PC-3 (cell line): ENCODE results near the gene FLYWCH1. TPM values are rescaled to one million over a fixed set of nuclear protein-coding genes. Genes with fewer than 3 reads are reported as not detected.

ENCODE experiments used
- ATAC-seq: fragments of 200-7000 bp; cut with Tn5 transposase; 2 replicates; pipeline ENCODE4 v1.9.1; 2020; ENCODE audit warnings: mild to moderate bottlenecking, moderate library complexity
- BruUV-seq: library from RNA; stranded (reverse); fragments of 400-500 nt; replicated peaks from 2 replicates; lab custom pipeline; 2021; lab: Mats Ljungman, UMichigan
- CTCF ChIA-PET: fragments of 300-600 bp; sonication (Branson Sonifier 250); formaldehyde crosslinking; loops from one replicate; lab custom pipeline; 2022; ENCODE audit warnings: antibody characterized with exemption; lab: Charles Lee
- POLR2A ChIA-PET: fragments of 300-600 bp; sonication (Branson Sonifier 250); formaldehyde crosslinking; loops from one replicate; lab custom pipeline; 2022; ENCODE audit warnings: antibody characterized with exemption; ENCODE audit not compliant: unreplicated experiment; lab: Charles Lee
- DNase-seq: peaks from one replicate; pipeline ENCODE4 v3.0.0-alpha.2; 2015
- H2AFZ ChIP-seq: fragments of 300-600 bp; sonication (generic); 2 replicates; pipeline ENCODE4 v1.6.0; 2016; ENCODE audit warnings: antibody characterized with exemption, low read length
- H3F3A ChIP-seq: fragments of 300-600 bp; sonication (generic); one replicate; pipeline ENCODE4 v1.6.0; 2017; ENCODE audit warnings: antibody characterized with exemption, low read length, control low read depth, mild to moderate bottlenecking; ENCODE audit not compliant: unreplicated experiment
- H3K27ac ChIP-seq: fragments of 300-600 bp; sonication (generic); 2 replicates; pipeline ENCODE4 v1.5.1; 2016; ENCODE audit warnings: mild to moderate bottlenecking, low read length
- H3K27me3 ChIP-seq: fragments of 300-600 bp; sonication (generic); 2 replicates; pipeline ENCODE4 v1.6.1; 2016; ENCODE audit warnings: low read length, mixed read lengths
- H3K36me3 ChIP-seq: fragments of 300-600 bp; sonication (generic); 2 replicates; pipeline ENCODE4 v1.6.1; 2016; ENCODE audit warnings: low read depth, mixed run types, low read length, mixed read lengths
- H3K4me1 ChIP-seq: fragments of 300-600 bp; sonication (generic); 2 replicates; pipeline ENCODE4 v1.5.1; 2016; ENCODE audit warnings: low read length; ENCODE audit not compliant: insufficient read depth
- H3K4me2 ChIP-seq: fragments of 300-600 bp; sonication (generic); 2 replicates; pipeline ENCODE4 v1.6.0; 2016; ENCODE audit warnings: low read length
- H3K4me3 ChIP-seq: fragments of 300-600 bp; sonication (generic); 2 replicates; pipeline ENCODE4 v1.5.1; 2016; ENCODE audit warnings: mild to moderate bottlenecking, low read length, mixed read lengths
- H3K79me2 ChIP-seq: fragments of 300-600 bp; sonication (generic); 2 replicates; pipeline ENCODE4 v1.6.1; 2017; ENCODE audit warnings: low read length, mixed read lengths
- H3K9ac ChIP-seq: fragments of 300-600 bp; sonication (generic); 2 replicates; pipeline ENCODE4 v1.6.0; 2016; ENCODE audit warnings: mild to moderate bottlenecking, low read length
- H3K9me2 ChIP-seq: fragments of 300-600 bp; sonication (generic); replicated peaks from 2 replicates; pipeline ENCODE4 v1.6.1; 2016; ENCODE audit warnings: mixed run types, low read length, mixed read lengths
- H3K9me3 ChIP-seq: fragments of 300-600 bp; sonication (generic); 2 replicates; pipeline ENCODE4 v1.6.1; 2016; ENCODE audit warnings: low read length, mixed read lengths
- H4K20me1 ChIP-seq: fragments of 300-600 bp; sonication (generic); 2 replicates; pipeline ENCODE4 v1.6.1; 2016; ENCODE audit warnings: low read length, mixed read lengths
- CTCF ChIP-seq: fragments of 300-600 bp; sonication (generic); conservative IDR thresholded peaks from 2 replicates; pipeline ENCODE4 v1.5.1; 2017; ENCODE audit warnings: antibody characterized with exemption, low read depth, mild to moderate bottlenecking, low read length
- EZH2 ChIP-seq: fragments of 300-600 bp; sonication (generic); IDR thresholded peaks from one replicate; pipeline ENCODE4 v1.6.1; 2017; ENCODE audit warnings: antibody characterized with exemption, mild to moderate bottlenecking, low read length; ENCODE audit not compliant: unreplicated experiment
- EZH2phosphoT487 ChIP-seq: fragments of 300-600 bp; sonication (generic); IDR thresholded peaks from 2 replicates; pipeline ENCODE4 v1.6.1; 2018; ENCODE audit warnings: mild to moderate bottlenecking, antibody characterized with exemption, low read length, borderline replicate concordance
- intact Hi-C: fragments of 100-400 bp; cut with micrococcal nuclease; formaldehyde crosslinking; loops from 2 replicates; pipeline ENCODE4 v1.9.0; 2023
- total RNA-seq: library from RNA; depleted of rRNA; stranded (reverse); fragments of >200 nt; gene quantifications from 2 replicates; pipeline ENCODE4 v1.2.3, GENCODE V29; 2014

FLYWCH1 gene
- total RNA-seq, 1 experiment from 2014 or later: 41.4 TPM

- no peak overlapping the region for H3K4me3 ChIP-seq
- no peaks in the 10 kb centered on the region for H3K36me3 ChIP-seq
- peaks cover 11% of the 10 kb centered on the region for H4K20me1 ChIP-seq
- no peak overlapping the region for H3K4me2 ChIP-seq
- H3K27ac ChIP-seq: no peak overlapping the region
- no peak for TF ChIP-seq EZH2phosphoT487
- ChIA-PET POLR2A (no interaction called here), CTCF (no interaction called here)
- H2AFZ ChIP-seq: no peak overlapping the region
- no peaks in the 10 kb centered on the region for H3K27me3 ChIP-seq
- H3K4me1 ChIP-seq: peaks cover 22% of the 10 kb centered on the region; the same call in 1 of the 2 replicates
- H3K9ac ChIP-seq: no peak overlapping the region
- H3F3A ChIP-seq: no peaks in the 10 kb centered on the region
- intact Hi-C loops: loop anchor here (10.0 kb wide), 1 partner anchor 61 kb away; no protein-coding TSS in a partner anchor
- H3K9me3 ChIP-seq: no peaks in the 10 kb centered on the region
- no peak for DNase-seq
- ATAC-seq: no peak
- BruUV-seq: no TSS peak
- no peaks in the 10 kb centered on the region for H3K9me2 ChIP-seq
- H3K79me2 ChIP-seq: peaks cover 10% of the 10 kb centered on the region; the same call in 1 of the 2 replicates
Measured at GRCh38 chr16:2966043-2966807, 54.5 kb downstream of the FLYWCH1 start.

- intact Hi-C loops: loop anchor here (10.0 kb wide), 1 partner anchor 62 kb away; no protein-coding TSS in a partner anchor
- Histone ChIP-seq H3K27ac (no peak overlapping the region), H2AFZ (no peak overlapping the region), H3K27me3 (no peaks in the 10 kb centered on the region), H3K79me2 (peaks cover 10% of the 10 kb centered on the region; the same call in 1 of the 2 replicates), H3K4me3 (no peak overlapping the region), H3K36me3 (no peaks in the 10 kb centered on the region), H3K4me1 (peaks cover 22% of the 10 kb centered on the region; the same call in 1 of the 2 replicates), H3F3A (no peaks in the 10 kb centered on the region), H3K9me2 (no peaks in the 10 kb centered on the region), H3K4me2 (no peak overlapping the region), H3K9me3 (no peaks in the 10 kb centered on the region), H3K9ac (no peak overlapping the region), H4K20me1 (peaks cover 12% of the 10 kb centered on the region)
- ATAC-seq (no peak), DNase-seq (no peak)
- no peak for TF ChIP-seq EZH2phosphoT487
- no peak for TF ChIP-seq CTCF
- TF ChIP-seq EZH2: no peak
- ChIA-PET CTCF (no interaction called here), POLR2A (no interaction called here)
- BruUV-seq: no TSS peak
Measured at GRCh38 chr16:2966808-2967191, 55.1 kb downstream of the FLYWCH1 start.

- POLR2A ChIA-PET: no interaction called here
- intact Hi-C loops: loop anchor here (10.0 kb wide), 1 partner anchor 62 kb away; no protein-coding TSS in a partner anchor
- CTCF ChIA-PET: no interaction called here
- peaks cover 12% of the 10 kb centered on the region for H4K20me1 ChIP-seq
- H3K9me3 ChIP-seq: no peaks in the 10 kb centered on the region
- H3K4me3 ChIP-seq: no peak overlapping the region
- peaks cover 10% of the 10 kb centered on the region; the same call in 1 of the 2 replicates for H3K79me2 ChIP-seq
- ATAC-seq (no peak), DNase-seq (no peak)
- H3K9me2 ChIP-seq: no peaks in the 10 kb centered on the region
- H3K27me3 ChIP-seq: no peaks in the 10 kb centered on the region
- no peak for TF ChIP-seq CTCF
- H3F3A ChIP-seq: no peaks in the 10 kb centered on the region
- BruUV-seq: no TSS peak
- H3K36me3 ChIP-seq: no peaks in the 10 kb centered on the region
- no peak overlapping the region for H3K9ac ChIP-seq
- H2AFZ ChIP-seq: no peak overlapping the region
- peaks cover 22% of the 10 kb centered on the region; the same call in 1 of the 2 replicates for H3K4me1 ChIP-seq
- no peak overlapping the region for H3K4me2 ChIP-seq
- H3K27ac ChIP-seq: no peak overlapping the region
Measured at GRCh38 chr16:2967211-2967631, 55.5 kb downstream of the FLYWCH1 start.
